ENCODE results near the gene SPATA20.
A peak's percentile ranks its signal among the peaks of the same experiment; 100 is the strongest.

SPATA20 gene

DNA sequence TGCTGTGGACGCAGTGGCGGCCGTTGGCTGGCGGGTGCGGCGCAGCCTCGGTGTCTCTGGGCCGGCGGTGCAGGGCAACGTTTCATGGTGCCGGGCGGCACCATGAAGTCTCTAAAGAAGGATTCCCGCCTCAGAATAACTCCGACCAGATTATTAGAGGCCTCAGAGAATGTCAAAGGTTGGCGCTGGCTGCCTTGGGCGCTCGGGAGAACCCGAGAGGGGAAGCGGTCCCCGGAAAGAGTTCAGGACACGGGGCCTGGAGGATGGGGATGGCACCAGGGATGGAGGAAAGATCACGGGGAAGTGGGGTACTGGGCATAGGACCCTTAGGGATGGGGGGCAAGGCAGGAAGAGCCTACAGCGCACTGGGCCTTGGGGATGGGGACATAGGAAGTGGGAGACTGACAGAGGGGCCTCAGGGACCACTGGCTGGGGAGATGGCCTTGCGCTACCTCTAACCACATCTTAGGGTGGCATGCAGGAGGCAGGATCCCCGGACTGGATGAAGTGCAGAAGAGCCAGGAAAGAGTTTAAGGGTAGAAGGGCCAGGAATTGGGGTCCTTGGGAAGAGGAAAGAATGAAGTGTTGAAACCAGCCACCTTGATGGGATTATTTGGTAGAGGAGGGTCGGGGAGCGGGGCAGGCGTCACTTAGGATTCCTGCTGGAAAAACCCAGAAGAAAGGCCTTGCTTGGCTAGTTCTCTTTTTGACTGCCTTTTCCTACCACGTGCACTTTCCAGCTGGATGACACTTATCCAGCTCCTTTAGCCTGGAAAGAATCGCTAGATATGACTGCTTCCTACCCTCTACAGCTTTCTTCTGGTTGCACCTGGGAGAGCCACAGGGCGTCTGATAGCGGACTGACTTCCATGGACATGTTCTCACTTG is 38.2 kb upstream of the SPATA20 start:
- no peaks in the 10 kb centered on the region for H4K20me1 ChIP-seq (ENCODE audit: insufficient read depth, low read length)
- H3K27ac ChIP-seq (ENCODE audit: low read length) = no peak overlapping the region
- no peak overlapping the region for H3K9ac ChIP-seq (ENCODE audit: low read length)
- H2AFZ ChIP-seq (ENCODE audit: low read length) = peak overlapping the region; percentile 74
- no peaks in the 10 kb centered on the region for H3K36me3 ChIP-seq (replicated peaks; ENCODE audit: insufficient read depth, low read length)
- no peaks in the 10 kb centered on the region for H3K27me3 ChIP-seq (replicated peaks; ENCODE audit: insufficient read depth, low read length)
- H3K4me1 ChIP-seq (ENCODE audit: low read length) = no peaks in the 10 kb centered on the region
- peak overlapping the region; percentile 52; the same call in 1 of the 2 replicates for H3K4me2 ChIP-seq (ENCODE audit: low read depth, low read length)
- H3K4me3 ChIP-seq (ENCODE audit: low read length) = peak overlapping the region; percentile 46; the same call in 1 of the 2 replicates
- DNase-seq = no peak
- H3K9me2 ChIP-seq (replicated peaks; ENCODE audit: insufficient read depth, low read length) = no peaks in the 10 kb centered on the region
- no peaks in the 10 kb centered on the region for H3K79me2 ChIP-seq (ENCODE audit: low read length)
- TF ChIP-seq, protein P1, sequence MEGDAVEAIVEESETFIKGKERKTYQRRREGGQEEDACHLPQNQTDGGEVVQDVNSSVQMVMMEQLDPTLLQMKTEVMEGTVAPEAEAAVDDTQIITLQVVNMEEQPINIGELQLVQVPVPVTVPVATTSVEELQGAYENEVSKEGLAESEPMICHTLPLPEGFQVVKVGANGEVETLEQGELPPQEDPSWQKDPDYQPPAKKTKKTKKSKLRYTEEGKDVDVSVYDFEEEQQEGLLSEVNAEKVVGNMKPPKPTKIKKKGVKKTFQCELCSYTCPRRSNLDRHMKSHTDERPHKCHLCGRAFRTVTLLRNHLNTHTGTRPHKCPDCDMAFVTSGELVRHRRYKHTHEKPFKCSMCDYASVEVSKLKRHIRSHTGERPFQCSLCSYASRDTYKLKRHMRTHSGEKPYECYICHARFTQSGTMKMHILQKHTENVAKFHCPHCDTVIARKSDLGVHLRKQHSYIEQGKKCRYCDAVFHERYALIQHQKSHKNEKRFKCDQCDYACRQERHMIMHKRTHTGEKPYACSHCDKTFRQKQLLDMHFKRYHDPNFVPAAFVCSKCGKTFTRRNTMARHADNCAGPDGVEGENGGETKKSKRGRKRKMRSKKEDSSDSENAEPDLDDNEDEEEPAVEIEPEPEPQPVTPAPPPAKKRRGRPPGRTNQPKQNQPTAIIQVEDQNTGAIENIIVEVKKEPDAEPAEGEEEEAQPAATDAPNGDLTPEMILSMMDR (IDR thresholded peaks at IDR 0.05; ENCODE audit: low read length) = no peak
- no peak for TF ChIP-seq EZH2phosphoT487 (IDR thresholded peaks at IDR 0.05; ENCODE audit: low read length)
- no peak for TF ChIP-seq EZH2 (optimal IDR thresholded peaks at IDR 0.05; ENCODE audit: low read depth, low read length)
- no peaks in the 10 kb centered on the region for H3F3A ChIP-seq (ENCODE audit: insufficient read depth, low read length)
- no peaks in the 10 kb centered on the region for H3K9me3 ChIP-seq (replicated peaks; ENCODE audit: insufficient read depth, low read length)

DNA sequence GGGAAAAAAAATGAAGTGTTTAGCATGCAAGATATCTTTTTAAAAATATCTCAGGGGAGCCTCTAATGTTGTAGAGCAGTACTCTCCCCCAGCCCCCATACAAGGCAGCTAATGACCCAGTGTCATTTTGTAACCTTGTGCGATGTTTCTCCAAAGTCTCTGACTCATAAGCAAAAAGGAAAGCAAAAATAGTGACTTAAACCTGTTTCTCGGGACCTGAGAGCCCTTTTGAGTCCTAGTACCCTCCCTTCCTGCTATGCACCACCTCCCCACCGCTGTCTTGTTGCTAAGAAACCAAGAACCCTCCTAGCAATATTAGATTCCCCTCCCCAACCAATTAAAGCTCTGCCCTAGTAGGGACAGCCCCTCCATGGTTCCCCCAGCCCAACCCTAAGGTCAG is 35.9 kb upstream of the SPATA20 start:
- H3K4me3 ChIP-seq (ENCODE audit: low read length) = peak overlapping the region; percentile 1; the same call in 1 of the 2 replicates
- peak; percentile 55 for DNase-seq
- H3K27me3 ChIP-seq (replicated peaks; ENCODE audit: insufficient read depth, low read length) = no peaks in the 10 kb centered on the region
- TF ChIP-seq, protein P1 (IDR thresholded peaks at IDR 0.05; ENCODE audit: low read length) = no peak
- TF ChIP-seq EZH2phosphoT487 (IDR thresholded peaks at IDR 0.05; ENCODE audit: low read length) = no peak
- no peak for TF ChIP-seq EZH2 (optimal IDR thresholded peaks at IDR 0.05; ENCODE audit: low read depth, low read length)
- H4K20me1 ChIP-seq (ENCODE audit: insufficient read depth, low read length) = no peaks in the 10 kb centered on the region
- H3K9me2 ChIP-seq (replicated peaks; ENCODE audit: insufficient read depth, low read length) = no peaks in the 10 kb centered on the region
- no peaks in the 10 kb centered on the region for H3K9me3 ChIP-seq (replicated peaks; ENCODE audit: insufficient read depth, low read length)
- H3K9ac ChIP-seq (ENCODE audit: low read length) = peak overlapping the region; percentile 11; the same call in 1 of the 2 replicates
- 0 out of 2 replicates have a peak overlapping the region, but pooled peaks have one; percentile 14 for H3K27ac ChIP-seq (ENCODE audit: low read length)
- H3K4me1 ChIP-seq (ENCODE audit: low read length) = no peaks in the 10 kb centered on the region
- peak overlapping the region; percentile 31 for H2AFZ ChIP-seq (ENCODE audit: low read length)
- peak overlapping the region; percentile 17; the same call in 1 of the 2 replicates for H3K4me2 ChIP-seq (ENCODE audit: low read depth, low read length)
- no peaks in the 10 kb centered on the region for H3K79me2 ChIP-seq (ENCODE audit: low read length)
- no peaks in the 10 kb centered on the region for H3K36me3 ChIP-seq (replicated peaks; ENCODE audit: insufficient read depth, low read length)
- H3F3A ChIP-seq (ENCODE audit: insufficient read depth, low read length) = no peaks in the 10 kb centered on the region

DNA sequence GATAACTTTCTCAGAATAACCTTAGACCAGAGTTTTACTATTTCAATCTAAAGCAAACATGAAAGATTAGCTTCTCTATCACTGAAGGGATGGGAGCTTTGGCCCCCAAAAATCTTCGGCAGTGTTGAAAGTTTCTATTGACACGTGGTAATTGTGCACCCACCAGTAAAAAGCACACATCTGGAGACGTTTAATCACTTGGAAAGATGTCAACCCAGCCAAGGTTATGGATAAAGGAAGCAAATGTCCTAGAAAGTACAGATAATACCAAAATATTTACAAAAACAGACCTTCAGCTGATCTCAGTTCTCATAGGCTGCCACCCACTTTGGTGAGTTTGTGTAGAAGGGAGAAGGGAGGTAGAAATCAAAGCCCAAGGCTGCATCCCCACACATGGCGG is 33.5 kb upstream of the SPATA20 start:
- Histone ChIP-seq H3K4me3 (ENCODE audit: low read length) (no peak overlapping the region), H3K4me2 (ENCODE audit: low read depth, low read length) (no peak overlapping the region), H3K79me2 (ENCODE audit: low read length) (no peaks in the 10 kb centered on the region), H3F3A (ENCODE audit: insufficient read depth, low read length) (no peaks in the 10 kb centered on the region), H3K9me2 (replicated peaks; ENCODE audit: insufficient read depth, low read length) (no peaks in the 10 kb centered on the region), H3K4me1 (ENCODE audit: low read length) (no peaks in the 10 kb centered on the region), H3K9ac (ENCODE audit: low read length) (no peak overlapping the region), H3K36me3 (replicated peaks; ENCODE audit: insufficient read depth, low read length) (no peaks in the 10 kb centered on the region), H3K9me3 (replicated peaks; ENCODE audit: insufficient read depth, low read length) (no peaks in the 10 kb centered on the region), H3K27me3 (replicated peaks; ENCODE audit: insufficient read depth, low read length) (no peaks in the 10 kb centered on the region), H4K20me1 (ENCODE audit: insufficient read depth, low read length) (no peaks in the 10 kb centered on the region), H2AFZ (ENCODE audit: low read length) (no peak overlapping the region), H3K27ac (ENCODE audit: low read length) (no peak overlapping the region)
- TF ChIP-seq EZH2phosphoT487 (IDR thresholded peaks at IDR 0.05; ENCODE audit: low read length) (no peak), EZH2 (optimal IDR thresholded peaks at IDR 0.05; ENCODE audit: low read depth, low read length) (no peak)
- TF ChIP-seq, protein P1 (IDR thresholded peaks at IDR 0.05; ENCODE audit: low read length) = no peak
- no peak for DNase-seq

All from MM.1S (cell line).